Measurements from ENCODE around the gene BHLHE40.

The BHLHE40 gene

DNA sequence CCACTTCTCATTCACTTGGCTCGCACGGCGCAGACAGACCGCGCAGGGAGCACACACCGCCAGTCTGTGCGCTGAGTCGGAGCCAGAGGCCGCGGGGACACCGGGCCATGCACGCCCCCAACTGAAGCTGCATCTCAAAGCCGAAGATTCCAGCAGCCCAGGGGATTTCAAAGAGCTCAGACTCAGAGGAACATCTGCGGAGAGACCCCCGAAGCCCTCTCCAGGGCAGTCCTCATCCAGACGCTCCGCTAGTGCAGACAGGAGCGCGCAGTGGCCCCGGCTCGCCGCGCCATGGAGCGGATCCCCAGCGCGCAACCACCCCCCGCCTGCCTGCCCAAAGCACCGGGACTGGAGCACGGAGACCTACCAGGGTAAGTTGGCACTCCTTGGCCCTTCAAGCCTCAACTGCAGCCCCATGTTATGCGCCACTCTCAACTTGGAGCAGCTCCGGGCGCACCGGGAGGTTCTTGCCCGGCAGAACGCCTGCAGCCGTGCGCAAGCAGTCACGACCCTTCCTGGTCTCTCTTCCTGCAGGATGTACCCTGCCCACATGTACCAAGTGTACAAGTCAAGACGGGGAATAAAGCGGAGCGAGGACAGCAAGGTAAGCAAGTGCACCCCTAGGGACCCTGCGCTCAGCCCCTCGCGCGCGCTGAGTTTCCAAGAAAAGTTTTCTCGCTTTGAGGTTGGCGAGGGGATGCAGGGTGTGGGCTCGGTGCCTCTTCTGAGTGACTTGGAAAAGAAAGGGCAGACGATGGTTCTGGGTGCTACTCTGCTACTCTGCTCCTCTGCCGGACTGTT lies at the start of gene BHLHE40:
Gene BHLHE40, plus strand, starts transcription at position 10 of the 801 bp plus-strand sequence. Its CDS starts 282 bp downstream, at position 292.
- DNase-seq (ENCODE audit: insufficient read length, low spot score) (no peak), FAIRE-seq (no peak)

- DNase-seq (ENCODE audit: insufficient read length, low spot score) (no peak), FAIRE-seq (no peak)
These were observed 48.7 kb upstream of the BHLHE40 start for GRCh38 chr3:4930501-4930900.

DNA sequence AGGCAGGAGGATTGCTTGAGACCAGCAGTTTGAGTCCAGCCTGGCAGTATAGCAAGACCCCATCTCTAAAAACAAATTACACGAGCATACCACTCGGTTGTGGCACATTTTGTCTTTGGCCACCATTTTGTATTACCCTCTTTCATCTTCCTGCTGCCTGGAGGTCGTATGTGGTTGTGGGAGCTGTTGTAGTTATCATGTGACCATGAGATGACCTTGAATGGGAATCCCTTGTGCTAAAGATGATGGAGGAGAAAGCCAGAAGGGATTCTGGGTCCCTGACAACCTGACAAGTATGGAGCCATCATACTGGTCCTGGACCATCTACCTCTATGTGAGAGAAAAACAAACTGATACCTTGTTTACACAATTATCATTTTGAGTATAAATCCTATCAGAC lies 45.2 kb upstream of the BHLHE40 start:
- DNase-seq (ENCODE audit: insufficient read length, low spot score), result no peak
- FAIRE-seq, result no peak

GRCh38 chr3:4935347-4935746 lies 43.9 kb upstream of the BHLHE40 start:
- FAIRE-seq (no peak), DNase-seq (ENCODE audit: insufficient read length, low spot score) (no peak)

DNA sequence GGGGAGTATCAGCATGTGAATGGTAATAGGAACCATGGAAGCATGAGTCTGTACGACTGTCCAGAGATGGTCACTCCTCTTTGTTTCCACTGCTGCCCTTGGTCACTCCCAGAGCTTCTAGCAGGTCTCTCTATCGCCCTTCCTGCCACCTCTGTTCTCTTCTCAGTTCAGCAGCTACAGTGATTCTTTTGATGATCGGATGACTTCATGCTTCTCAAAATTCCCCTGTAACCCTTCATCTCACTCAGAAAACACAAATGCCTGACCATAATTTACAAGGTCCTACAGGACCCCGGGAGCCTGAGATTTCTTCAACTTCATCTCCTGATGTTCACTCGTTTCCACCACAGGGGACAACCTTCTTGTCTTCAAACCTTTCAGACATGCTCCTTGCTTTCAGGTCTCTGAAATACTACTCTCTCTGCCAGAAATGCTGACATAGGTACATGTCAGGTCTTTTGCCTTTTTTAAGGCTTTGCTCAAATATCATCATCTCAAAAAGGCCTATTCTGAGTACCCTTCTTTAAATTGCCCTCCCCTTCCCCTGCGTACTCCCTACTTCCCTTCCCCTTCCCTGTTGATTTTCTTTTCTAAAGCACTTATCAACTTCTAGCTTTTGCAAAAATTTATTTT lies 42.1 kb upstream of the BHLHE40 start:
- FAIRE-seq, result no peak

DNA sequence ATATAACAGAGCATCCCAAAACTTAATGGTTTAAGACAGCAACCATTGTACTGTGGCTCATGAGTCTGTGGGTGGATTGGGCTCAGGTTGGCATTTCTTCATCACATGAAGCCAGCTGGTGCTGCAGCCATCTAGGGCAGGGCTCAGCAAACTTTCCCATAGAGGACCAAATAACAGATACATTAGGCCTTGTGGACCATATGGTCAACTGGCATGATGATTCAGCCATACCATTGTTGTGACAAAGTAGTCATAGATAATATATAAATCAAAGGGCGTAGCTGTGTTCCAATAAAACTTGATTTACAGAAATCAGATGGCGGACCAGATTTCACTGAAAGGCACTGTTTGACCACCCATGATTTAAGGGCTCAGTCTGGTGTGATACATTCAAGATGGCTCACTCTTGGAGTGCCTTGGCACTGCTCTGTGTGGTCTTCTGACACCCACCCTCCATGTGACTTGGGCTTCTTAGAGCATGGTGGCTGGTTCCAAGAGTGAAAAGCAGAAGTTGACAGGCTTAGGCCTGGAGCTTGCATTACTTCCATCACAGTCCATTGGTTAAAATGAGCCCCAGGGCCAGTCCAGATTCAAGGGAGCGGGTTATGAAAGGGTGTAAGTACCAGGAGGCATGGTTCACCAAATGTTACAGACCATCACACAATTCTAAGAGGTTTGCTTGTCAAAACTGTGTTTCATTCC lies 40.8 kb upstream of the BHLHE40 start:
- FAIRE-seq, result no peak
- DNase-seq (ENCODE audit: insufficient read length, low spot score), result no peak

More for the DNA sequence above, 42.1 kb upstream of the BHLHE40 start:
- DNase-seq (ENCODE audit: insufficient read length, low spot score), result no peak

- DNase-seq (ENCODE audit: insufficient read length, low spot score), result no peak
- FAIRE-seq, result no peak
These were observed 40.0 kb upstream of the BHLHE40 start for GRCh38 chr3:4939276-4939675.

GRCh38 chr3:4940985-4941384 lies 38.3 kb upstream of the BHLHE40 start:
- FAIRE-seq, result no peak
- no peak for DNase-seq (ENCODE audit: insufficient read length, low spot score)

GRCh38 chr3:4943549-4943948 lies 35.7 kb upstream of the BHLHE40 start:
- no peak for FAIRE-seq
- no peak for DNase-seq (ENCODE audit: insufficient read length, low spot score)

- DNase-seq (ENCODE audit: insufficient read length, low spot score) (no peak), FAIRE-seq (no peak)
These were observed 33.9 kb upstream of the BHLHE40 start for GRCh38 chr3:4945324-4945723.

DNA sequence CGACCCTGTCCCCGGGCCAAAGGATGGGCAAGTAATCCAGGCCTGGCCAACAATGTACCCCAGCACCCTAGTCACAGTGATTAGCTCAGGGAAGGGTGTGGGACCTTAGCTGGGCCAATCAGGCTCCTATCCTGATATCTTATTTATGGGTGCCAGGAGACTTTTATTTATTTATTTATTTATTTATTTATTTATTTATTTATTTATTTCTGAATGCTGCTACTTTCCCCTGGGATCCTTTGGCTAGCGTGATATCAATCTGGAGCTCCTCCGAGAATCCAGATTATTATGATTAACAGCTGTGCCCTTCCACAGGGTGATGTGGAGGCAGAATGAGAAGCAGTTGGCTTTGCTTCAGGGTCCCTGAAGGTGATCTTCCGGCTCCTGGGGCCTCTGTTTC lies 32.2 kb upstream of the BHLHE40 start:
- FAIRE-seq (no peak), DNase-seq (ENCODE audit: insufficient read length, low spot score) (no peak)

GRCh38 chr3:4948395-4948794 lies 30.8 kb upstream of the BHLHE40 start:
- FAIRE-seq, result no peak
- DNase-seq (ENCODE audit: insufficient read length, low spot score), result no peak

DNA sequence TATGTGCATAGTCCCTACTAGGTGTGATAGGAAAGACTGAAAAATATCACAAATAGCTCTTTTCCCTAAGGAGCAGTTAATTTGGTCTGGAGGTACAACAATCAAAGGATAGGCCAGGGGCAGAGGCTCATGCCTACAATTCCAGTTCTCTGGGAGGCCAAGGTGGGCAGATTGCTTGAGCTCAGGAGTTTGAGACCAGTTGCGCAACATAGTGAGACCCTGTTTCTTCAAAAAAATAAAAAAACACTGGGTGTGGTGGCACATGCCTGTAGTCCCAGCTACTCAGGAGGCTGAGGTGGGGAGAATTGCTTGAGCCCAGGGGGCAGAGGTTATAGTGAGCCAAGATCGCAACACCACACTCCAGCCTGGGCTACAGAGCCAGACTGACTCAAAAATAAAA lies 30.2 kb upstream of the BHLHE40 start:
- DNase-seq (ENCODE audit: insufficient read length, low spot score), result no peak
- no peak for FAIRE-seq

DNA sequence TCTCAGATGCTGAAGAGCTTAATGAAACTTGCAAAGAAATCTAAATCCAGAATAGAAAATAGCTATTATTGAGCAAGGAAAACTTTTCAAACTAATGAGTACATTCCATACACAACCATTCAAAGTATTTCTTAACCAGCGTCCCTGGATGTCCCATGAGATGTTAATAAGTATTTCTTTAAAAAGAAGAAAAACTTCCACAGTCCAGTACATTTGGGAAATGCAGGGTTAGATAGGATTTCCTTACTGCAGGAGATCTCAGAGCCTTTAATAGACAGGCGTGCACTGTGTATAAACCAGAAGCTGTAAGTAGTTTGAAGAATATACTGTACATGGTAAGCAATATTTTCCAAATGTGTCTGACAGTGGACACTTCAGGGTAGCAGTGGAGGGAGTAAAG lies 29.6 kb upstream of the BHLHE40 start:
- no peak for FAIRE-seq

DNA sequence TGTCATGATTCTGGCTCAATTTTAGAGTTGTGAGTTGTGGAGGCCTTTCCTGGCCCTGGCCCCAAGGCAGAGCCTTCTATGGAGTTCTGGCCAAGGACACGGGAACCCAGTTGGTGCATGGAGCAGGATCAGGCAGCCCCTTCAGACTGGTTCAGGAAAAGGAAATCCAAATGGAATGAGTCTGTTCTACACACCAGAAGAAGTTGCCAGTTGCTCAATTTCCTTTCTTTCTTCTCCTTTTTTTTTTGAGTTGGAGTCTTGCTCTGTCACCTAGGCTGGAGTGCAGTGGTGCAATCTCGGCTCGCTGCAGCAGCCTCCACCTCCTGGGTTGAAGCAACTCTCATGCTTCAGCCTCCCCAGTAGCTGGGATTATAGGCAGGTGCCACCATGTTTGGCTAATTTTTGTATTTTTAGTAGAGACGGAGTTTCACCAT lies 28.9 kb upstream of the BHLHE40 start:
- no peak for DNase-seq (ENCODE audit: insufficient read length, low spot score)

More for the DNA sequence above, 29.6 kb upstream of the BHLHE40 start:
- DNase-seq (ENCODE audit: insufficient read length, low spot score), result no peak

DNA sequence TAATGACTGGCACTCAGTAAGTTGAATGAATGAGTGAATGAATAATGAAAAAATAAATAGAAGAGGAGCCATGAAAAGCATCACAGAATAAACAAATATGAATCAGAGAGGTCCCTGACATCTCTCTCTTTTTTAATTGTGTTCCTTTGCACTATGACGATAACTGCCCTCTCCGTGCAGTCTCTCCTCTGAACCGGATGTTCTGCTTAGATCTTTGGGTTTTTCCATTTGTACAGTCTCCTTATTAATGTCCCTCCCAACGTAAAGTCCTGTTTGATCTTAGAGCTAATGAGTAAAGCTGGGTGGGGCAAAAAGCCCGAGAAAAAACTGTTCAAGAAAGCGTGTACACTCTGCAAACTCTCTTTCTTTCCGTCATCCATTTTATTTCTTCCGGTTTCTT lies 28.3 kb upstream of the BHLHE40 start:
- DNase-seq (ENCODE audit: insufficient read length, low spot score) (no peak), FAIRE-seq (no peak)

More for the DNA sequence above, 28.9 kb upstream of the BHLHE40 start:
- no peak for FAIRE-seq

- no peak for DNase-seq (ENCODE audit: insufficient read length, low spot score)
- no peak for FAIRE-seq
These were observed 26.1 kb upstream of the BHLHE40 start for GRCh38 chr3:4953119-4953518.

GRCh38 chr3:4954256-4955000 lies 24.8 kb upstream of the BHLHE40 start:
- no peak for FAIRE-seq
- DNase-seq (ENCODE audit: insufficient read length, low spot score), result no peak

GRCh38 chr3:4956099-4956498 lies 23.1 kb upstream of the BHLHE40 start:
- FAIRE-seq (no peak), DNase-seq (ENCODE audit: insufficient read length, low spot score) (no peak)

DNA sequence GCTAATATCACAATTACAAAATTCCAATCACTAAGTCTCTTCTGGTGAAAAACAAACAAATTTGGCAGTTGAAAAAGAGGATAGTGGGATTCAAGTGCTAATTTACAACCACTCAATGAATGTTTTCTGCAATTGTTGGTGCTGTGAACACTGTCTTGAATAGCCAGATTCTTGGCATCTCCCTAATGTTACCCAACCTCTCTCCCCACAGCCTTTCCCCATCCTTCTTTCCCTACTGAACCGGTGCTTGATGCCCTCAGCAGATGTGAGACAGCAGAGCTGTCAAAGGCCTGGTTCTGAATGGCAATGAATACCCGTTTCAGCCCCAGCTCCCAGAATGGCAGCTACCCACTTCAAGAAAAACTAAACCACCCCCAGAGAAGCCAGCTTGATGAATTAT lies 22.5 kb upstream of the BHLHE40 start:
- no peak for DNase-seq (ENCODE audit: insufficient read length, low spot score)
- FAIRE-seq, result no peak

DNA sequence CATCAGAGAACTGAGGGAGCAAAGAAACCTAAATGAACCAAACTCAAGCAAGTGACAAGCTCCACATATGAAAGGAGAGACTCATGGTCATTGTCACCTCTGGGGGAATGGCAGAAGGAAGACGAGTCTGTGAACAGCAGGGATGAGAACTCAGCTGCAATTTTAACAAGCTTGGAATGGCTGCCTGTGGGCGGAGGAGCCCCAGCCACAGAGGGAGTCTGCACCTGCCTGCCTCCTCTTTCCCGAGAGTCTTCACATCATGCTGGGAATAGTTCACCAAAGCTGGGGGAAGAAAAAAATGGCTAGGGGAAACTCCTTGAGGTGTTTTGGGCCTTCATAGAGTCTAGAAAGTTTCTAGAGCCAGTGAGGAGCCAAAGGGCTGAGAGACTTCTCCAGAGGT lies 21.3 kb upstream of the BHLHE40 start:
- FAIRE-seq, result no peak
- no peak for DNase-seq (ENCODE audit: insufficient read length, low spot score)

Measured in HTR-8/SVneo (cell line).